ENCODE measurements around the gene CHADL. TPM values are rescaled to one million over a fixed set of nuclear protein-coding genes. Genes with fewer than 3 reads are reported as not detected.

The CHADL gene
- total and polyA plus RNA-seq, 12 donors, result 0.15 to 21.9 (median 3.4) TPM

DNA sequence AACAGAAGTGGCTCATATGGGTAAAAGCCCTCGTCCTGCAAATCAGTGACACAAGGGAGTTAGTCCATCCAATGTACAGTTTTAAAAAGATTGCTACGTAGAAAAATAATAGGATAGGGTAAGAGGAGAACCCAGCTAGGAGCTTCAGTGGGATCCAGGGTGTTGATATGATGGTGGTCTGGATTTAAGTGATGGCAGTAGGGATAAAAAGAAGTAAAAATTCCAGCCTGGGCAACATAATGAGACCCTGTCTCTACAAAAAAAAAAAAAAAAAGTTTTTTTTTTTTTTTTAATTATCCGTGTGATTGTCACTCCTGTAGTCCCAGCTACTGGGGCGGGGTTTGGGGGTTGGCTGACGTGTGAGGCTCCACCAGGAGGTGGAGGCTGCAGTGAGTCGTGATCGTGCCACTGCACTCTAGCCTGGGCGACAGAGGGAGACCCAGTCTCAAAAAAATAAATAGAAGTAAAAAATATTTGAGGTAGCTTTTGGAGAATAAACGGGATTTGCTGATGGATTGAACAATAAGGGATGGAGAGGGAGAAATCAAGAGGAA is 42.6 kb downstream of the CHADL start:
- H3K27ac ChIP-seq, result peak overlapping the region in 1 of 5 donors; percentile 6
- H3K4me1 ChIP-seq (replicated peaks in 1 of 2), result peaks cover 0 to 15% of the 10 kb centered on the region in 2 donors
- 2 to 6% (median 3%) methylated on average over 9 of the region's 9 CpGs for WGBS, 4 donors
- no peaks in the 10 kb centered on the region for H3K27me3 ChIP-seq
- intact Hi-C loops (cut with DNase I), result no loop called here
- no peak for TF ChIP-seq POLR2A (IDR thresholded peaks at IDR 0.05)
- TF ChIP-seq, protein P1, sequence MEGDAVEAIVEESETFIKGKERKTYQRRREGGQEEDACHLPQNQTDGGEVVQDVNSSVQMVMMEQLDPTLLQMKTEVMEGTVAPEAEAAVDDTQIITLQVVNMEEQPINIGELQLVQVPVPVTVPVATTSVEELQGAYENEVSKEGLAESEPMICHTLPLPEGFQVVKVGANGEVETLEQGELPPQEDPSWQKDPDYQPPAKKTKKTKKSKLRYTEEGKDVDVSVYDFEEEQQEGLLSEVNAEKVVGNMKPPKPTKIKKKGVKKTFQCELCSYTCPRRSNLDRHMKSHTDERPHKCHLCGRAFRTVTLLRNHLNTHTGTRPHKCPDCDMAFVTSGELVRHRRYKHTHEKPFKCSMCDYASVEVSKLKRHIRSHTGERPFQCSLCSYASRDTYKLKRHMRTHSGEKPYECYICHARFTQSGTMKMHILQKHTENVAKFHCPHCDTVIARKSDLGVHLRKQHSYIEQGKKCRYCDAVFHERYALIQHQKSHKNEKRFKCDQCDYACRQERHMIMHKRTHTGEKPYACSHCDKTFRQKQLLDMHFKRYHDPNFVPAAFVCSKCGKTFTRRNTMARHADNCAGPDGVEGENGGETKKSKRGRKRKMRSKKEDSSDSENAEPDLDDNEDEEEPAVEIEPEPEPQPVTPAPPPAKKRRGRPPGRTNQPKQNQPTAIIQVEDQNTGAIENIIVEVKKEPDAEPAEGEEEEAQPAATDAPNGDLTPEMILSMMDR (IDR thresholded peaks at IDR 0.05), result peak in 2 of 6 experiments; percentile 7 to 15
- no peaks in the 10 kb centered on the region for H3K9me3 ChIP-seq (replicated peaks in 1 of 3)
- DNase-seq, result peak in 4 of 7 donors; percentile 41 to 56 (median 46)
- no peaks in the 10 kb centered on the region for H3K36me3 ChIP-seq (replicated peaks in 1 of 2)
- peak overlapping the region in 2 of 4 donors; percentile 55 to 79 for H3K4me3 ChIP-seq

DNA sequence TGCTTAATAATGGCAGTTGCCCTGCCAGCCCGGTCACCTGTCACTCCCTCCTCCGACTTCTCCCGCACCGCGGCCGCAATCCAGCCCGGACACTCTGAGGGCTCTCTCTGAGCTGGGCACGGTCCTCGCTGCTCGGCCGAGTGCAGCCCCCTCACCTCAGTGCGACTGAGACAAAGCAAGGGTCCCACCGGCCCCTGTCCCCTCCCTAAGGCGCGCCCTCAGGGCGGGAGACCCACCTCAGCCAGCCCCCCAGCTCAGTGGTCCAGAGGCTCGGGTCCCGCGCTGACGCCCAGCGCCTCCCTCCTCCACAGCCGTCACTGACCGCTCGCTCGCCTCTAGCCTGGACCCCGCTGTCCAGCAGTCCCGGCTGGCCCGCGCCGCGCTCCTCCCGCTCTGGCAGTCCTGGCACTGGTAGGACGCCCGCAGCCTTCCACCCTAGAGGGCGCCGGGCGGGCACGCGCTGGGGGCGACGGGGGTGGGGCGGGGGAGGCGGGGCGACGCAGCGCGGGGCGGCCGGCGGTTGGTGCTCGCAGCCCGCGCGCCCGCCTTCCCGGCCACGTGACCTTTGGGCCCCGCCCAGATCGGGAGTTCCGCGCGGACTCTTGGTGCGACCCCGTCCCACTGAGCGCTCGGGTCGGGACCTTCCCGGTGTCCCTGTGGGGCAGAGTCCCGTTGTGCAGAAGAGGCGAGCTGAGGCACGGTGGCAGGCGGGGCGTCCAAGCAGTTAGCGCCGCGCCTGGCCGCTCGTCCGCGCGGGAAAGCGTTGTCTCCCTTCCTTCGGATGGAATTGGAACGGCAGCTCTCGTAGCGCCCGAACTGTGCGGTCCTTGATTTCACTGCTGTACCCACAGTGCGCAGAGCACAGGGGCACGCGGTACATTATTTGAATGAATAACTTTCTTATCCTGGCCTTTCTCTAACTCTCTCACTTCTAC is 43.4 kb downstream of the CHADL start:
- peak overlapping the region in 3 of 5 donors; percentile 24 to 60 (median 31) for H3K27ac ChIP-seq
- WGBS, 4 donors, result 0 to 1% (median 0%) methylated on average over 8 to 91 of the region's 91 CpGs
- peaks cover 0 to 15% of the 10 kb centered on the region in 2 donors for H3K4me1 ChIP-seq (replicated peaks in 1 of 2)
- TF ChIP-seq, protein P1 (IDR thresholded peaks at IDR 0.05), result peak in 2 of 6 experiments; percentile 19 to 25
- TF ChIP-seq POLR2A (IDR thresholded peaks at IDR 0.05), result peak in 1 of 2 donors; percentile 39
- no peaks in the 10 kb centered on the region for H3K36me3 ChIP-seq (replicated peaks in 1 of 2)
- H3K9me3 ChIP-seq (replicated peaks in 1 of 3), result no peaks in the 10 kb centered on the region
- peak overlapping the region; percentile 46 to 79 (median 56) for H3K4me3 ChIP-seq
- no peaks in the 10 kb centered on the region for H3K27me3 ChIP-seq
- DNase-seq, result peak; percentile 76 to 85 (median 83)
- intact Hi-C loops (cut with DNase I), result no loop called here

DNA sequence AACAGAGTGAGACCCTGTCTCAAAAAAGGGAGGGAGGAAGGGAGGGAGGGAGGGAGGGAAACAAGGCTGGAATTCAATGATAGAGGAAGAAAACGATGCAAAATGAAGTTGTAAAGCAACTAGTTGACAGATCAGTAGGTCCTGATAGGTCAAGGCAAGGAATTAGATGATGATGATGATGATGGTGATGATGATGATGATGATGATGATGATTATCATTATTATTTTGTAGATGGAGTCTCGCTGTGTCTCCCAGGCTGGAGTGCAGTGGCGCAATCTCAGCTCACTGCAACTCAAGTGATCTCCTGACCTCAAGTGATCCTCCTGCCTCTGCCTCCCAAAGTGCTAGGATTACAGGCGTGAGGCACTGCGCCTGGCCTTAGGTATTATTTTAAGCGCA is 46.9 kb downstream of the CHADL start:
- intact Hi-C loops (cut with DNase I), result no loop called here
- 93 to 95% (median 94%) methylated on average over 6 of the region's 6 CpGs for WGBS, 4 donors
- Histone ChIP-seq H3K27ac (no peak overlapping the region), H3K36me3 (replicated peaks in 1 of 2) (no peaks in the 10 kb centered on the region), H3K4me3 (no peak overlapping the region), H3K27me3 (no peaks in the 10 kb centered on the region), H3K9me3 (replicated peaks in 1 of 3) (no peaks in the 10 kb centered on the region), H3K4me1 (replicated peaks in 1 of 2) (peaks cover 0 to 15% of the 10 kb centered on the region in 2 donors)
- DNase-seq, result peak in 1 of 7 donors; percentile 18
- TF ChIP-seq, protein P1 (IDR thresholded peaks at IDR 0.05), result no peak
- TF ChIP-seq POLR2A (IDR thresholded peaks at IDR 0.05), result no peak

DNA sequence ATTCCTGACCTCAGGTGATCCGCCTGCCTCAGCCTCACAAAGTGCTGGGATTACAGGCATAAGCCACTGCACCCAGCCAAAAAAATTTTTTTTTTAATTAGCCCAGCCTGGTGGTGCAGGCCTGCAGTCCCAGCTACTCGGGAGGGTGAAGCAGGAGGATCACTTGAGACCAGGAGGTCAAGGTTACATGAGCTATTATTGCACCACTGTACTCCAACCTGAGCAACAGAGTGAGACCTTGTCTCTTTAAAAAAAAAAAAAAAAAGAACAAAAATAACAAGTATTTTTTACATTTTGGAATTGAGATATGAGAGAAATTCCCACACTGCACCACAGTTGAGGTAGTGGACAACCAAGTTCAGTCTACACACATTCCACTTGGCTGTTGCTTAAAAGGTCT is 49.3 kb downstream of the CHADL start:
- no peaks in the 10 kb centered on the region for H3K27me3 ChIP-seq
- intact Hi-C loops (cut with DNase I), result no loop called here
- no peak overlapping the region for H3K4me3 ChIP-seq
- H3K9me3 ChIP-seq (replicated peaks in 1 of 3), result no peaks in the 10 kb centered on the region
- WGBS, 4 donors, result 40 to 81% (median 69%) methylated on average over 1 to 2 of the region's 2 CpGs
- no peak overlapping the region for H3K27ac ChIP-seq
- H3K36me3 ChIP-seq (replicated peaks in 1 of 2), result no peaks in the 10 kb centered on the region
- TF ChIP-seq, protein P1 (IDR thresholded peaks at IDR 0.05), result no peak
- TF ChIP-seq POLR2A (IDR thresholded peaks at IDR 0.05), result no peak
- no peaks in the 10 kb centered on the region for H3K4me1 ChIP-seq (replicated peaks in 1 of 2)
- peak in 1 of 7 donors; percentile 20 for DNase-seq

Data from adrenal gland (tissue), 12 donors.